Left ventricle myocardium inferior (tissue), 1 donor: ENCODE measurements around the gene SRPRA. TPM values are rescaled to one million over a fixed set of nuclear protein-coding genes. Genes with fewer than 3 reads are reported as not detected.
A peak's percentile ranks its signal among the peaks of the same experiment; 100 is the strongest.

Source experiments
- DNase-seq: peaks from one replicate; pipeline ENCODE4 v3.0.0-alpha.2; 2020
- H3K27ac ChIP-seq: fragments of 200-600 bp; replicated peaks from 2 replicates; pipeline ENCODE4 v1.8.0; 2021
- H3K27me3 ChIP-seq: fragments of 200-600 bp; 2 replicates; pipeline ENCODE4 v1.8.0; 2021; ENCODE audit warnings: low read depth
- H3K36me3 ChIP-seq: fragments of 200-600 bp; 2 replicates; pipeline ENCODE4 v1.8.0; 2021
- H3K4me1 ChIP-seq: fragments of 200-600 bp; 2 replicates; pipeline ENCODE4 v1.8.0; 2021
- H3K4me3 ChIP-seq: fragments of 200-600 bp; 2 replicates; pipeline ENCODE4 v1.8.0; 2021; ENCODE audit warnings: mild to moderate bottlenecking, moderate library complexity
- H3K9me3 ChIP-seq: fragments of 200-600 bp; replicated peaks from 2 replicates; pipeline ENCODE4 v1.8.0; 2021
- CTCF ChIP-seq: fragments of 200-600 bp; IDR thresholded peaks from 2 replicates; pipeline ENCODE4 v1.8.0; 2021; ENCODE audit warnings: antibody characterized with exemption, mild to moderate bottlenecking, borderline replicate concordance
- intact Hi-C: fragments of 100-400 bp; cut with micrococcal nuclease; formaldehyde crosslinking; loops from one replicate; pipeline ENCODE4 v1.11.0; 2022
- total RNA-seq: library from RNA; stranded (reverse); fragmentation: NEBNext Ultra II Directional; extraction: Animal tissue kit (Norgen Biotek cat#: 25700); gene quantifications from one replicate; pipeline ENCODE4 v1.2.1, GENCODE V29; 2021
- donor health status: DM: no; HTN: yes; CAD: no; lungs with severe emphysema.

Gene SRPRA
- total RNA-seq, 1 donor from 2014 or later, result 64.2 TPM

GRCh38 chr11:126219547-126219946 lies 49.1 kb downstream of the SRPRA start:
- no peaks in the 10 kb centered on the region for H3K9me3 ChIP-seq
- no peaks in the 10 kb centered on the region for H3K36me3 ChIP-seq
- TF ChIP-seq CTCF, result no peak
- no peaks in the 10 kb centered on the region for H3K27me3 ChIP-seq
- peaks cover 27% of the 10 kb centered on the region for H3K4me1 ChIP-seq
- no peak overlapping the region for H3K27ac ChIP-seq
- no peak for DNase-seq
- intact Hi-C loops, result no loop called here
- no peak overlapping the region for H3K4me3 ChIP-seq

DNA sequence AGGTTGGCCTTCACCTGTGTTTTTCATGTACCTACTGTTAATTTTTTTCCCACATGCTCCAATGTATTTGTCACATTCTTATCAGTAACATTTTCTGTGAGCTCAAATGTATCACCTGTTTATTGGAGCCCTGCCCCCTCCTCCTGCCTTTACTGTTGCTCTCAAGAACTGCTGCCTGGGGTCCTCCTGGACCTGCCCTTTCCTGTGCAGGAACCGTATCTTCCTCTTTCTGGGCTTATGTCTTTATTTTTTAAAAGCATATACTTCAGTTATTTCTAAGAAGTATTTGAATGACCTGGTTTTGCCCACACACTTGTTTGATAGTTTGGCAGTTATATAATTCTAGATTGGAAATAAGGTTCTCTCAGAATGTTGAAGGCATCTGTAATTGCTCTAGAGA lies 51.2 kb downstream of the SRPRA start:
- Histone ChIP-seq H3K36me3 (no peaks in the 10 kb centered on the region), H3K4me1 (peaks cover 47% of the 10 kb centered on the region), H3K4me3 (no peak overlapping the region), H3K27me3 (no peaks in the 10 kb centered on the region), H3K27ac (no peak overlapping the region), H3K9me3 (no peaks in the 10 kb centered on the region)
- intact Hi-C loops, result no loop called here
- TF ChIP-seq CTCF, result no peak
- no peak for DNase-seq

- TF ChIP-seq CTCF, result no peak
- Histone ChIP-seq H3K4me1 (peaks cover 55% of the 10 kb centered on the region), H3K27me3 (no peaks in the 10 kb centered on the region), H3K4me3 (no peak overlapping the region), H3K9me3 (no peaks in the 10 kb centered on the region), H3K27ac (no peak overlapping the region), H3K36me3 (no peaks in the 10 kb centered on the region)
- no peak for DNase-seq
- intact Hi-C loops, result no loop called here
Observed at GRCh38 chr11:126216526-126217305, 52.0 kb downstream of the SRPRA start.

- Histone ChIP-seq H3K9me3 (no peaks in the 10 kb centered on the region), H3K4me1 (peaks cover 67% of the 10 kb centered on the region), H3K36me3 (peaks cover 3% of the 10 kb centered on the region), H3K27ac (peak overlapping the region; percentile 54), H3K27me3 (no peaks in the 10 kb centered on the region), H3K4me3 (peak overlapping the region; percentile 32)
- intact Hi-C loops, result no loop called here
- no peak for TF ChIP-seq CTCF
- DNase-seq, result no peak
Observed at GRCh38 chr11:126214841-126215240, 53.9 kb downstream of the SRPRA start.

DNA sequence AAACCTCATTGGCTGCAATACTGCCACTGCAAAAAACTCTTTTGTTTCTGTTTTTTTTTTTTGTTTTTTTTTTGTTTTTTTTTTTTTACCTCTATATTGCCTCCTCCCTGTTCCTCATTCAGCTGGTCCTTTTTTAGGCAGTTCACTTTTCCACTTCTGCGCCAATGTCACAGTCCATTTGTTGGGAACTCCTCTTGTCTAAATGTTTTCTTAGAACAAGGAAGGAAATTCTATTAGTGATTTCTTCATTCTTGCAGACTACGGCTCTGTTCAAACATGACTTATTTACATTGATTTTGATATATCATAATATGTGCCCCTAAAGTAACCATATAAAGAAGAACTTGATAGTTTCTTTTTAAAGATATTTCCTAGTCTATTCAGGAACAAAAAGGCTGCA lies 54.3 kb downstream of the SRPRA start:
- DNase-seq, result no peak
- H3K27me3 ChIP-seq, result no peaks in the 10 kb centered on the region
- H3K4me1 ChIP-seq, result peaks cover 67% of the 10 kb centered on the region
- no peaks in the 10 kb centered on the region for H3K9me3 ChIP-seq
- intact Hi-C loops, result no loop called here
- peak overlapping the region; percentile 54 for H3K27ac ChIP-seq
- peaks cover 7% of the 10 kb centered on the region for H3K36me3 ChIP-seq
- peak overlapping the region; percentile 32 for H3K4me3 ChIP-seq
- TF ChIP-seq CTCF, result no peak

Other genes starting within 250 kb of the SRPRA start
- 9.9 TPM for gene CDON, start 206.0 kb downstream of the SRPRA start, total RNA-seq
- gene RPUSD4, start 57.2 kb downstream of the SRPRA start, total RNA-seq, result 37.6 TPM
- 26.7 TPM for gene FAM118B, start 57.1 kb downstream of the SRPRA start, total RNA-seq
- 27.7 TPM for gene FOXRED1, start 259 bp upstream of the SRPRA start, total RNA-seq
- 6.0 TPM for gene TIRAP, start 14.2 kb upstream of the SRPRA start, total RNA-seq
- 12.1 TPM for gene DCPS, start 35.2 kb upstream of the SRPRA start, total RNA-seq
- gene ST3GAL4, start 86.8 kb upstream of the SRPRA start, total RNA-seq, result 61.7 TPM